ENCODE measurements around the gene RUNX1.

RUNX1 gene

GRCh38 chr21:35053356-35054096, 4.4 kb upstream of the RUNX1 start:
- Histone ChIP-seq H3K36me3 (no peaks in the 10 kb centered on the region), H3K4me3 (ENCODE audit: low read depth in 1 of 2, low read length in 1 of 2) (no peak overlapping the region), H3K27ac (no peak overlapping the region), H3K4me1 (ENCODE audit: control insufficient read depth in 1 of 2, insufficient read depth in 1 of 2, low read depth in 1 of 2, low read length in 1 of 2) (peaks cover 33 to 36% of the 10 kb centered on the region in 2 experiments), H3K27me3 (no peaks in the 10 kb centered on the region), H3K9me3 (no peaks in the 10 kb centered on the region)
- TF ChIP-seq CTCF (IDR thresholded peaks at IDR 0.05), result no peak

GRCh38 chr21:35052801-35053200, 3.7 kb upstream of the RUNX1 start:
- Histone ChIP-seq H3K4me3 (ENCODE audit: low read depth in 1 of 2, low read length in 1 of 2) (no peak overlapping the region), H3K27ac (no peak overlapping the region), H3K9me3 (no peaks in the 10 kb centered on the region), H3K27me3 (no peaks in the 10 kb centered on the region), H3K36me3 (no peaks in the 10 kb centered on the region), H3K4me1 (ENCODE audit: control insufficient read depth in 1 of 2, insufficient read depth in 1 of 2, low read depth in 1 of 2, low read length in 1 of 2) (peaks cover 37% of the 10 kb centered on the region in 2 experiments)
- TF ChIP-seq CTCF (IDR thresholded peaks at IDR 0.05), result no peak

GRCh38 chr21:35051287-35051818, 2.3 kb upstream of the RUNX1 start:
- peaks cover 44 to 50% of the 10 kb centered on the region in 2 experiments for H3K4me1 ChIP-seq (ENCODE audit: control insufficient read depth in 1 of 2, insufficient read depth in 1 of 2, low read depth in 1 of 2, low read length in 1 of 2)
- peak; percentile 70 for TF ChIP-seq CTCF (IDR thresholded peaks at IDR 0.05)
- peak overlapping the region; percentile 15 to 30 for H3K4me3 ChIP-seq (ENCODE audit: low read depth in 1 of 2, low read length in 1 of 2)
- peak overlapping the region; percentile 94 for H3K27ac ChIP-seq
- no peaks in the 10 kb centered on the region for H3K9me3 ChIP-seq
- H3K36me3 ChIP-seq, result no peaks in the 10 kb centered on the region
- H3K27me3 ChIP-seq, result no peaks in the 10 kb centered on the region

- H3K4me1 ChIP-seq (ENCODE audit: control insufficient read depth in 1 of 2, insufficient read depth in 1 of 2, low read depth in 1 of 2, low read length in 1 of 2), result peaks cover 51 to 58% of the 10 kb centered on the region in 2 experiments
- no peaks in the 10 kb centered on the region for H3K27me3 ChIP-seq
- no peaks in the 10 kb centered on the region for H3K9me3 ChIP-seq
- no peaks in the 10 kb centered on the region for H3K36me3 ChIP-seq
- peak overlapping the region; percentile 94 for H3K27ac ChIP-seq
- no peak for TF ChIP-seq CTCF (IDR thresholded peaks at IDR 0.05)
- H3K4me3 ChIP-seq (ENCODE audit: low read depth in 1 of 2, low read length in 1 of 2), result peak overlapping the region; percentile 30 to 74
These were observed 1.5 kb upstream of the RUNX1 start for GRCh38 chr21:35050348-35051286.

GRCh38 chr21:35048183-35048601, 910 bp downstream of the RUNX1 start:
- H3K36me3 ChIP-seq, result no peaks in the 10 kb centered on the region
- no peaks in the 10 kb centered on the region for H3K9me3 ChIP-seq
- peak overlapping the region; percentile 74 to 83 for H3K4me3 ChIP-seq (ENCODE audit: low read depth in 1 of 2, low read length in 1 of 2)
- H3K27me3 ChIP-seq, result no peaks in the 10 kb centered on the region
- peaks cover 75 to 82% of the 10 kb centered on the region in 2 experiments for H3K4me1 ChIP-seq (ENCODE audit: control insufficient read depth in 1 of 2, insufficient read depth in 1 of 2, low read depth in 1 of 2, low read length in 1 of 2)
- peak overlapping the region; percentile 94 for H3K27ac ChIP-seq
- TF ChIP-seq CTCF (IDR thresholded peaks at IDR 0.05), result no peak
